Endodermal cell (in vitro differentiated cells): ENCODE data around the gene ITSN1. TPM values are rescaled to one million over a fixed set of nuclear protein-coding genes. Genes with fewer than 3 reads are reported as not detected.

Experiments
- DNase-seq: peaks from one replicate; pipeline ENCODE4 v3.0.0-alpha.2; 2017
- H3K27ac ChIP-seq: 2 replicates; pipeline ENCODE4 v1.5.1; 2013; ENCODE audit warnings: mild to moderate bottlenecking, low read depth, low read length, moderate library complexity
- H3K27me3 ChIP-seq: 2 replicates; pipeline ENCODE4 v1.6.1; 2013; ENCODE audit warnings: mild to moderate bottlenecking, low read length, moderate library complexity; ENCODE audit not compliant: insufficient read depth, control insufficient read depth, poor library complexity, severe bottlenecking
- H3K36me3 ChIP-seq: 2 replicates; pipeline ENCODE4 v1.7.0; 2013; ENCODE audit warnings: mild to moderate bottlenecking, low read length, moderate library complexity; ENCODE audit not compliant: control insufficient read depth, insufficient read depth
- H3K4me1 ChIP-seq: one replicate; pipeline ENCODE4 v1.7.0; 2013; ENCODE audit warnings: low read length; ENCODE audit not compliant: control insufficient read depth, insufficient read depth
- H3K4me3 ChIP-seq: 2 replicates; pipeline ENCODE4 v1.5.1; 2013; ENCODE audit warnings: mild to moderate bottlenecking, low read length, moderate library complexity
- H3K9ac ChIP-seq: 2 replicates; pipeline ENCODE4 v1.6.1; 2013; ENCODE audit warnings: mild to moderate bottlenecking, low read length, moderate library complexity; ENCODE audit not compliant: poor library complexity, severe bottlenecking; ENCODE audit errors: extremely low read depth
- H3K9me3 ChIP-seq: 2 replicates; pipeline ENCODE4 v1.6.1; 2013; ENCODE audit warnings: mild to moderate bottlenecking, low read length, moderate library complexity; ENCODE audit not compliant: control insufficient read depth
- H3K27ac Mint-ChIP-seq: 2 replicates; pipeline ENCODE4 v1.8.0; 2020; ENCODE audit warnings: mixed read lengths
- H3K27me3 Mint-ChIP-seq: 2 replicates; pipeline ENCODE4 v1.8.0; 2021; ENCODE audit warnings: mild to moderate bottlenecking, mixed read lengths; ENCODE audit not compliant: insufficient read depth
- H3K36me3 Mint-ChIP-seq: 2 replicates; pipeline ENCODE4 v1.8.0; 2020; ENCODE audit warnings: low read depth, mixed read lengths
- H3K4me1 Mint-ChIP-seq: 2 replicates; pipeline ENCODE4 v1.8.0; 2020; ENCODE audit warnings: mixed read lengths
- H3K4me3 Mint-ChIP-seq: 2 replicates; pipeline ENCODE4 v1.8.0; 2020; ENCODE audit warnings: mild to moderate bottlenecking, moderate library complexity, mixed read lengths
- H3K9me3 Mint-ChIP-seq: 2 replicates; pipeline ENCODE4 v1.8.0; 2020; ENCODE audit warnings: mild to moderate bottlenecking, mixed read lengths
- CTCF ChIP-seq: fragments of 200-600 bp; sonication (generic); conservative IDR thresholded peaks from 2 replicates; pipeline ENCODE4 v1.5.0; 2021; ENCODE audit warnings: antibody characterized with exemption, mild to moderate bottlenecking
- WGBS, 2 experiments: methylation state at CpG; one replicate each; pipeline versions ENCODE4 v1.1.5 to v1.1.7; 2013; ENCODE audit warnings: missing lambda C conversion rate in 2 of 2, mixed read lengths in 1 of 2; ENCODE audit not compliant: insufficient coverage in 1 of 2, insufficient read length in 1 of 2; 5-methylcytosine and 5-hydroxymethylcytosine counted together
- total RNA-seq, 2 donors: library from RNA; stranded (reverse); fragmentation: NEBNext Ultra II Directional in 1 of 2; extraction: Animal tissue kit (Norgen Biotek cat#: 25700) in 1 of 2; gene quantifications; 2 replicates in 1 of 2; 3 replicates in 1 of 2; pipeline ENCODE4 v1.2.1, GENCODE V29; 2021

ITSN1 gene
- total RNA-seq, 2 donors from 2014 or later = 89.6 to 104 TPM

DNA sequence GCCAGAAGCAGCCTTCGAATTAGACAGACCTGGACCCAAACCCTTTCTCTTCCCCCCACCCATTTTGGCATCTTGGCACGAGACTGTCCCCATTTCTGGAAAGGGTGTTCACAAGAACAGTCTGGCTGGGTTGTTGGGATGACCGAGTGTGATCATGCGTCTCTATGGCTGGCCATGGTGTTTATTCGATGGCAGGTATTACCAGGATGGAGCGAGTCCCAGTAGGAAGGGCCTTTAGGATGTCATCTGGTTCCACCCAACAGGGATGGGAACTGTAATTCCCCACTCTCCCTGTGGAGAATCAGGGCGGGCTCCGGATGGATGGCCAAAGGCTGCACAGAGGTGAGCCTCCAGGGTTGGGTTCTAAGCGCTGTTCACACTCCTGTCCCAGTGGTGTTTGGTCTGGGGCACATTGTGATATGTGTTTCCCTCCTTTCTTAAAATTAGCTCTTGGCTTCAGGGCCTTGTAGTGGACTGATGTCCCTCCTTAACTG lies 306.7 kb downstream of the ITSN1 start:
- peak; percentile 42 for DNase-seq
- Histone ChIP-seq H3K4me1 (peaks cover 9% of the 10 kb centered on the region), H3K9me3 (peaks cover 11% of the 10 kb centered on the region), H3K27me3 (peaks cover 19% of the 10 kb centered on the region), H3K36me3 (no peaks in the 10 kb centered on the region), H3K9ac (no peak overlapping the region), H3K4me3 (no peak overlapping the region), H3K27ac (peak overlapping the region; percentile 97)
- Mint-ChIP-seq H3K4me1 (peaks cover 19% of the 10 kb centered on the region), H3K36me3 (peaks cover 12% of the 10 kb centered on the region), H3K4me3 (no peak overlapping the region), H3K9me3 (peaks cover 13% of the 10 kb centered on the region), H3K27me3 (peaks cover 6% of the 10 kb centered on the region), H3K27ac (peak overlapping the region; percentile 95)
- 94 to 96% methylated on average over 5 to 9 of the region's 9 CpGs for WGBS, 2 experiments
- no peak for TF ChIP-seq CTCF

Other genes starting within 250 kb of the ITSN1 start
- 10 to 100 TPM; 41.9 to 55.1 TPM for gene IFNGR2, start 239.1 kb upstream of the ITSN1 start, total RNA-seq
- 10 to 100 TPM; 35.8 to 57.2 TPM for gene TMEM50B, start 162.5 kb upstream of the ITSN1 start, total RNA-seq
- gene DNAJC28, start 150.8 kb upstream of the ITSN1 start, total RNA-seq = 1 to 10 TPM; 3.9 to 5.8 TPM
- gene GART, start 100.4 kb upstream of the ITSN1 start, total RNA-seq = 100 to 1,000 TPM; 125 to 150 TPM
- 100 to 1,000 TPM; 283 to 337 TPM for gene SON, start 99.5 kb upstream of the ITSN1 start, total RNA-seq
- gene DONSON, start 53.8 kb upstream of the ITSN1 start, total RNA-seq = 10 to 100 TPM; 26.2 to 41.9 TPM
- gene CRYZL1, start 760 bp upstream of the ITSN1 start, total RNA-seq = 10 to 100 TPM; 33.8 to 51.0 TPM